Fibroblast of skin of left biceps (primary cell): Measurements from ENCODE around the gene RGS7.
A peak's percentile ranks its signal among the peaks of the same experiment; 100 is the strongest.
"Not testable (repeated sequence)": the region's sequence is repeated elsewhere in the genome, so short reads cannot be mapped to it uniquely, and the experiment has no call there.

ENCODE experiments used
- DNase-seq, 2 experiments: peaks; one replicate each; pipeline ENCODE4 v3.0.0-alpha.2; 2013; ENCODE audit warnings: low read depth in 2 of 2

The RGS7 gene

GRCh38 chr1:240784776-240785175 lies 572.2 kb downstream of the RGS7 start:
- no peak for DNase-seq

GRCh38 chr1:240783728-240784137 lies 573.3 kb downstream of the RGS7 start:
- not testable (repeated sequence) for DNase-seq

- no peak for DNase-seq
These were observed 580.8 kb downstream of the RGS7 start for GRCh38 chr1:240776237-240776636.

GRCh38 chr1:240772131-240772530 lies 584.9 kb downstream of the RGS7 start:
- DNase-seq, result no peak

- no peak for DNase-seq
These were observed 585.6 kb downstream of the RGS7 start for GRCh38 chr1:240771450-240771849.

GRCh38 chr1:240768979-240769378 lies 588.0 kb downstream of the RGS7 start:
- no peak for DNase-seq

GRCh38 chr1:240766831-240767230 lies 590.2 kb downstream of the RGS7 start:
- no peak for DNase-seq

GRCh38 chr1:240765732-240766363 lies 591.2 kb downstream of the RGS7 start:
- peak; percentile 24 to 36 for DNase-seq

GRCh38 chr1:240763771-240764170 lies 593.2 kb downstream of the RGS7 start:
- no peak for DNase-seq

- DNase-seq, result not testable (repeated sequence)
These were observed 593.9 kb downstream of the RGS7 start for GRCh38 chr1:240763095-240763494.

- DNase-seq, result not testable (repeated sequence)
These were observed 594.5 kb downstream of the RGS7 start for GRCh38 chr1:240762471-240762987.

- DNase-seq, result not testable (repeated sequence)
These were observed 598.2 kb downstream of the RGS7 start for GRCh38 chr1:240758777-240759176.

GRCh38 chr1:240758296-240758695 lies 598.7 kb downstream of the RGS7 start:
- DNase-seq, result no peak

- no peak for DNase-seq
These were observed 609.1 kb downstream of the RGS7 start for GRCh38 chr1:240747907-240748306.

- no peak for DNase-seq
These were observed 613.3 kb downstream of the RGS7 start for GRCh38 chr1:240743705-240744104.

GRCh38 chr1:240739754-240740153 lies 617.3 kb downstream of the RGS7 start:
- no peak for DNase-seq

GRCh38 chr1:240739139-240739538 lies 617.9 kb downstream of the RGS7 start:
- DNase-seq, result no peak

GRCh38 chr1:240737766-240738265 lies 619.2 kb downstream of the RGS7 start:
- DNase-seq, result no peak

- peak in 1 of 2 experiments; percentile 30 for DNase-seq
These were observed 619.7 kb downstream of the RGS7 start for GRCh38 chr1:240737298-240737697.

- not testable (repeated sequence) for DNase-seq
These were observed 622.3 kb downstream of the RGS7 start for GRCh38 chr1:240734705-240735104.

- DNase-seq, result no peak
These were observed 623.0 kb downstream of the RGS7 start for GRCh38 chr1:240734001-240734400.

- peak; percentile 39 to 41 for DNase-seq
These were observed 624.6 kb downstream of the RGS7 start for GRCh38 chr1:240732390-240732789.
